Measurements from ENCODE around the gene CISTR. TPM values are rescaled to one million over a fixed set of nuclear protein-coding genes. Genes with fewer than 3 reads are reported as not detected.

CISTR gene
- total RNA-seq: not detected

DNA sequence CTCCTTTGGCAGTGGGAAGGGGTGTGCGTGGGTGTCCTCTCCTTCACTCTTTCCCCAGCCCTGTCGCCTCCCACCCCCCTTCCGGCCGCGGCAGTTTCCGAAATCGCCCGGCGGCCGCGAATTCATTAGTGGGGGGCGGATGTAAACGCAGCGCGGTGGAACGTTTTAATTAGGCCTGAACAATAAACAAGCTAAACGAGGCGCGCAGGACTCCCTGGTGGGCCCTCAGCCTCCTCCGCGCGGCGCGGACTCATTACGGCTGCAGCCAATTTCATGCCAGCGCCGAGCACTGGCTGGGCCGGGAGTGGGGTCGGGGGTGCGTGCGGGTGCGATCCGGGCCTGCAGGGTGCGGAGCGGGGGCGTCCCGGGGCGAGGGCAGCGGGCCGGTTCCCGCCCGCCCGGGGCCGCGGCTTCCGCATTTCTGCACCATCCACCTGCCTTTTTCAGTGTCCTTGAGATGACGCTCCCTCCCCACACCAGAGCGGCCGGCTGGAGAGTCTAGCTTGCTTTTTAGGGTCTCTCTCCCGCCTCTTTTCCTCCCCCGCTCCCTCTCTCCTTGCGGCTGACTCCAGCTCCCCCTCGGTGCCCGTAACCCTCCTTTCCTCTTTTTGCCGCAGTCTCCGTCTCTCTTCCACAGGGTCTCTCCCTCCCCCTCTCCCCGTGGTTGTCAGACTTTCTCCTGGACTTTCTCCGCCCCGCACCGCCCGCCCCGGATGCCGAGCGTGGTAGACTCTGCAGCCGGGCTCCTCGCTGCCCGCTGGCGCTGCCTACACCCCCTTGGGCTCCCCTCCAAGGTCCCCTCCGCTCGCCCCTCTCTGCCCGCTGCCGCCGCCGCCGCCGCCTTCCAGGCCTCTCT, at the start of gene CISTR:
Gene CISTR (minus strand): TSS at position 644 of the 856 bp plus-strand sequence.
- H3K27me3 ChIP-seq: peaks cover 0 to 21% (median 11%) of the 10 kb centered on the region in 4 donors
- 3 to 7% methylated on average over 34 to 74 of the region's 76 CpGs for WGBS, 2 donors
- TF ChIP-seq POLR2A (IDR thresholded peaks at IDR 0.05) (peak in 1 of 4 donors; percentile 63), POLR2AphosphoS5 (IDR thresholded peaks at IDR 0.05) (no peak)
- H3K36me3 ChIP-seq: no peaks in the 10 kb centered on the region
- DNase-seq (peak; percentile 51 to 90), ATAC-seq (ENCODE audit: low FRiP score in 2 of 2) (peak; percentile 20 to 42)
- peak within 1 kb of the TSS; percentile 10 to 57 (median 52) for H3K4me3 ChIP-seq
- H3K27ac ChIP-seq: peak within 1 kb of the TSS in 2 of 4 donors; percentile 62 to 70
- H3K4me1 ChIP-seq: peaks cover 15 to 50% (median 25%) of the 10 kb centered on the region in 4 donors
- no peaks in the 10 kb centered on the region for H3K9me3 ChIP-seq

DNA sequence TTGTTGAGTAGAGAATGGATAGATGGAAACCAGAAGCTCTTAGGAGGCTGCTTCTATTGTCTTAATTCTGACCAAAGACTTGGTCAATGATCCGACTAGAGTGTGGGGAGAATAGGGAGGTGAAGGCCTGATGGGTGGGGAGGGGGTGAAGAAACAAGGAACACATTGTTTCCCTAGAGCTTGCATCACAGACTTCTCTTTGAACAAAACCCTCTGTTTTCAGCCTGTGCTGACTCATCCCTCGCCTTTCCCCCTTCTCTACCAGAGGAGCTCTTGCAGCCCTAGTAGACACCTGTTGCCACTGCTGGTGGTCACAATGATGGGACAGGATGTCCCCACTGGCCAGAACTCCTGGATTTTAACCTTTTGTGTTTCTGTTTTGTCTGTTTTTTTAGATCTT, 46.8 kb upstream of the CISTR start:
- DNase-seq (no peak), ATAC-seq (ENCODE audit: low FRiP score in 2 of 2) (no peak)
- Histone ChIP-seq H3K27ac (no peak overlapping the region), H3K9me3 (no peaks in the 10 kb centered on the region), H3K4me1 (no peaks in the 10 kb centered on the region), H3K27me3 (no peaks in the 10 kb centered on the region), H3K36me3 (no peaks in the 10 kb centered on the region), H3K4me3 (no peak overlapping the region)
- 68 to 82% methylated on average over 2 of the region's 2 CpGs for WGBS, 2 donors
- TF ChIP-seq POLR2AphosphoS5 (IDR thresholded peaks at IDR 0.05) (no peak), EP300 (IDR thresholded peaks at IDR 0.05) (no peak), POLR2A (IDR thresholded peaks at IDR 0.05) (no peak)
- TF ChIP-seq, protein P1, sequence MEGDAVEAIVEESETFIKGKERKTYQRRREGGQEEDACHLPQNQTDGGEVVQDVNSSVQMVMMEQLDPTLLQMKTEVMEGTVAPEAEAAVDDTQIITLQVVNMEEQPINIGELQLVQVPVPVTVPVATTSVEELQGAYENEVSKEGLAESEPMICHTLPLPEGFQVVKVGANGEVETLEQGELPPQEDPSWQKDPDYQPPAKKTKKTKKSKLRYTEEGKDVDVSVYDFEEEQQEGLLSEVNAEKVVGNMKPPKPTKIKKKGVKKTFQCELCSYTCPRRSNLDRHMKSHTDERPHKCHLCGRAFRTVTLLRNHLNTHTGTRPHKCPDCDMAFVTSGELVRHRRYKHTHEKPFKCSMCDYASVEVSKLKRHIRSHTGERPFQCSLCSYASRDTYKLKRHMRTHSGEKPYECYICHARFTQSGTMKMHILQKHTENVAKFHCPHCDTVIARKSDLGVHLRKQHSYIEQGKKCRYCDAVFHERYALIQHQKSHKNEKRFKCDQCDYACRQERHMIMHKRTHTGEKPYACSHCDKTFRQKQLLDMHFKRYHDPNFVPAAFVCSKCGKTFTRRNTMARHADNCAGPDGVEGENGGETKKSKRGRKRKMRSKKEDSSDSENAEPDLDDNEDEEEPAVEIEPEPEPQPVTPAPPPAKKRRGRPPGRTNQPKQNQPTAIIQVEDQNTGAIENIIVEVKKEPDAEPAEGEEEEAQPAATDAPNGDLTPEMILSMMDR (IDR thresholded peaks at IDR 0.05): no peak

DNA sequence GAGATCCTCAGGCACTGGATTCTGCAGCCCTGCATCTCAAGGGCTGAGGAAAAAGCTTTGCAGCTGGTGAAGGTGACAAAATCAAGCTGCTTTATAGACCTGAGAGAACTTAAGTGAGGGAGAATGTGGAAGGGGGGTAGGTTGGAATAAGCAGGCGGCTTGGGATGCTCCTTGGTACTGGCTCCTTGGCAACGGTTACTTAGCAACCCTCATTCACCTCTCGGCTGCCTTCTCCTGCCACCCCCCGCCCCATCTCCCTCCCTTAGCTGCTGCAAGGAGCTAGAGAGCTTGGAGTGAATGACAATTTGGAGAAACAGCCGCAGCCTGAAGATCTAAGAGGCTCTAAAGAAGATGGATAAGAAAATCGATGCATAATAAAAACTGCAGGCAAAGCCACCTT, 44.1 kb upstream of the CISTR start:
- no peak overlapping the region for H3K27ac ChIP-seq
- ATAC-seq (ENCODE audit: low FRiP score in 2 of 2) (no peak), DNase-seq (no peak)
- H3K27me3 ChIP-seq: no peaks in the 10 kb centered on the region
- H3K4me3 ChIP-seq: no peak overlapping the region
- H3K9me3 ChIP-seq: no peaks in the 10 kb centered on the region
- WGBS, 2 donors: 50 to 55% methylated on average over 6 of the region's 6 CpGs
- H3K4me1 ChIP-seq: no peaks in the 10 kb centered on the region
- TF ChIP-seq, protein P1 (IDR thresholded peaks at IDR 0.05): no peak
- TF ChIP-seq POLR2A (IDR thresholded peaks at IDR 0.05): no peak
- TF ChIP-seq POLR2AphosphoS5 (IDR thresholded peaks at IDR 0.05): no peak
- no peak for TF ChIP-seq EP300 (IDR thresholded peaks at IDR 0.05)
- no peaks in the 10 kb centered on the region for H3K36me3 ChIP-seq

DNA sequence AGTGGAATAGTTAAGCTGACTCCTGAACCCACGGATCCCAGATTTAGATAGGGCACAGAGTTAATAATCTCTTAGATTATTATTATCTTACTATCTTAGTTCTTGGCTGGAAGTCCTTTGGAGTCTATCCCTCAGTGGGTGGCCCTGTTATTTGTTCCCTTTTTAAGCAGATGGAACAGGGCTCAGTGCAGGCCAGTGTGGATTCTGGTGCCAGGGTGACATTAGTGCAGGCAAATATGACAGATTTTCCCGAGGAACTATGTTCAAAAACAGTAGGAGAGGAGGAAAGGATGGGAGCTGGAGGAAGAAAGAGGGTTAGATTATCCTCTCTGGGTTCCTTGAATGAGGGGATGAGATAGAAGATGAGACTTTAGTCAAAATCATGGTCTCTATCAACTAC, 41.4 kb upstream of the CISTR start:
- 67 to 75% methylated on average over 2 of the region's 2 CpGs for WGBS, 2 donors
- no peak for TF ChIP-seq POLR2A (IDR thresholded peaks at IDR 0.05)
- TF ChIP-seq EP300 (IDR thresholded peaks at IDR 0.05): no peak
- TF ChIP-seq POLR2AphosphoS5 (IDR thresholded peaks at IDR 0.05): no peak
- TF ChIP-seq, protein P1 (IDR thresholded peaks at IDR 0.05): no peak
- H3K9me3 ChIP-seq: no peaks in the 10 kb centered on the region
- no peak overlapping the region for H3K4me3 ChIP-seq
- DNase-seq: no peak
- H3K27ac ChIP-seq: no peak overlapping the region
- H3K4me1 ChIP-seq: no peaks in the 10 kb centered on the region
- no peaks in the 10 kb centered on the region for H3K36me3 ChIP-seq
- ATAC-seq (ENCODE audit: low FRiP score in 2 of 2): no peak
- no peaks in the 10 kb centered on the region for H3K27me3 ChIP-seq

DNA sequence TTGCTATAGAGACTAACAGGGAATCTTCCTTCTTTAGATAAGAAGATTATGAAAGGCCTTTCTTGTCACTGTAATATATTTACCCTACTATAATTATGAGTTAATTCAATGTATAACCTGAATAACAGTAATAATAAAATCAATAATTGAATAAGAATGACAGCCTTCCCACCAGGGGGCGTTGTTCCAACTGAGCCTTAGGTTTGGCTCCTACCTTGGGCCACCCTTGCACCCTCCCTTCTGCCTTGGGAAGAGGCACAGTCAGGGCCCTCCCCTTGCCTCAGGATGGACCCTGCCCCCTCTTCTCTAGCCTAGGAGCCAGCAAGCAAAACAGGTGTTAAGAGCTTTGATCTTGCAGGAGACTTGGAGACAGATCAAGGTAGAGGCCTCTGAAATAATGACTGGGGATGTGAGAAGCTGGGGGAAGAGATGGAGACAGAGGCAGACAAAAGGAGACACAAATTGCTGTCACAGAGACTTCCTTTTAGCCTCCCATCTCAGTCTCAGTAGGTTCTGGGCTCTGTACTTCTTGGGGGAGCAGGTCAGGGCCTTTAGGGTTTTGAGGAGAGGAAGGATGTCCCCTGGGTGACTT, 40.1 kb upstream of the CISTR start:
- no peak for TF ChIP-seq POLR2A (IDR thresholded peaks at IDR 0.05)
- TF ChIP-seq, protein P1 (IDR thresholded peaks at IDR 0.05): peak in 2 of 6 experiments; percentile 24 to 33
- Histone ChIP-seq H3K4me1 (no peaks in the 10 kb centered on the region), H3K27ac (no peak overlapping the region), H3K36me3 (no peaks in the 10 kb centered on the region), H3K4me3 (no peak overlapping the region), H3K27me3 (no peaks in the 10 kb centered on the region), H3K9me3 (no peaks in the 10 kb centered on the region)
- DNase-seq (no peak), ATAC-seq (ENCODE audit: low FRiP score in 2 of 2) (no peak)
- WGBS, 2 donors: 10 to 31% methylated on average over 1 of the region's 1 CpG
